ENCODE results near the gene CNGB1. TPM values are rescaled to one million over a fixed set of nuclear protein-coding genes. Genes with fewer than 3 reads are reported as not detected.

Gene CNGB1
- total RNA-seq, 4 donors from 2014 or later, result 0.13 TPM; not detected in 3

- H3K36me3 ChIP-seq, result no peaks in the 10 kb centered on the region
- no peak for TF ChIP-seq POLR2A (IDR thresholded peaks at IDR 0.05)
- TF ChIP-seq, protein P1, sequence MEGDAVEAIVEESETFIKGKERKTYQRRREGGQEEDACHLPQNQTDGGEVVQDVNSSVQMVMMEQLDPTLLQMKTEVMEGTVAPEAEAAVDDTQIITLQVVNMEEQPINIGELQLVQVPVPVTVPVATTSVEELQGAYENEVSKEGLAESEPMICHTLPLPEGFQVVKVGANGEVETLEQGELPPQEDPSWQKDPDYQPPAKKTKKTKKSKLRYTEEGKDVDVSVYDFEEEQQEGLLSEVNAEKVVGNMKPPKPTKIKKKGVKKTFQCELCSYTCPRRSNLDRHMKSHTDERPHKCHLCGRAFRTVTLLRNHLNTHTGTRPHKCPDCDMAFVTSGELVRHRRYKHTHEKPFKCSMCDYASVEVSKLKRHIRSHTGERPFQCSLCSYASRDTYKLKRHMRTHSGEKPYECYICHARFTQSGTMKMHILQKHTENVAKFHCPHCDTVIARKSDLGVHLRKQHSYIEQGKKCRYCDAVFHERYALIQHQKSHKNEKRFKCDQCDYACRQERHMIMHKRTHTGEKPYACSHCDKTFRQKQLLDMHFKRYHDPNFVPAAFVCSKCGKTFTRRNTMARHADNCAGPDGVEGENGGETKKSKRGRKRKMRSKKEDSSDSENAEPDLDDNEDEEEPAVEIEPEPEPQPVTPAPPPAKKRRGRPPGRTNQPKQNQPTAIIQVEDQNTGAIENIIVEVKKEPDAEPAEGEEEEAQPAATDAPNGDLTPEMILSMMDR (IDR thresholded peaks at IDR 0.05), result no peak
- WGBS, 2 donors, result 83% methylated on average over 4 of the region's 9 CpGs; no CpG with 5 or more reads in 1 of the 2 donors
- no peaks in the 10 kb centered on the region for H3K4me1 ChIP-seq
- no peaks in the 10 kb centered on the region for H3K9me3 ChIP-seq
- DNase-seq, result no peak
- intact Hi-C loops (cut with DNase I), result no loop called here
- no peak overlapping the region for H3K4me3 ChIP-seq (replicated peaks in 1 of 3)
- H3K27me3 ChIP-seq, result no peaks in the 10 kb centered on the region
- H3K27ac ChIP-seq, result no peak overlapping the region
Observed at GRCh38 chr16:57962756-57963155, 8.2 kb downstream of the CNGB1 start.

GRCh38 chr16:57962046-57962445, 8.9 kb downstream of the CNGB1 start:
- H3K4me3 ChIP-seq (replicated peaks in 1 of 3), result no peak overlapping the region
- intact Hi-C loops (cut with DNase I), result no loop called here
- TF ChIP-seq POLR2A (IDR thresholded peaks at IDR 0.05), result no peak
- TF ChIP-seq, protein P1 (IDR thresholded peaks at IDR 0.05), result no peak
- no peaks in the 10 kb centered on the region for H3K4me1 ChIP-seq
- no peaks in the 10 kb centered on the region for H3K9me3 ChIP-seq
- H3K27me3 ChIP-seq, result no peaks in the 10 kb centered on the region
- no peak overlapping the region for H3K27ac ChIP-seq
- DNase-seq, result no peak
- H3K36me3 ChIP-seq, result no peaks in the 10 kb centered on the region
- 72 to 79% methylated on average over 3 to 5 of the region's 5 CpGs for WGBS, 2 donors

- Histone ChIP-seq H3K4me3 (replicated peaks in 1 of 3) (no peak overlapping the region), H3K27ac (no peak overlapping the region), H3K27me3 (no peaks in the 10 kb centered on the region), H3K9me3 (no peaks in the 10 kb centered on the region), H3K4me1 (no peaks in the 10 kb centered on the region), H3K36me3 (no peaks in the 10 kb centered on the region)
- no peak for DNase-seq
- 68 to 76% methylated on average over 2 of the region's 2 CpGs for whole genome bisulfite sequencing, 2 donors
- TF ChIP-seq, protein P1 (IDR thresholded peaks at IDR 0.05), result no peak
- no peak for TF ChIP-seq POLR2A (IDR thresholded peaks at IDR 0.05)
- intact Hi-C loops (cut with DNase I), result no loop called here
Observed at GRCh38 chr16:57961538-57961937, 9.4 kb downstream of the CNGB1 start.

DNA sequence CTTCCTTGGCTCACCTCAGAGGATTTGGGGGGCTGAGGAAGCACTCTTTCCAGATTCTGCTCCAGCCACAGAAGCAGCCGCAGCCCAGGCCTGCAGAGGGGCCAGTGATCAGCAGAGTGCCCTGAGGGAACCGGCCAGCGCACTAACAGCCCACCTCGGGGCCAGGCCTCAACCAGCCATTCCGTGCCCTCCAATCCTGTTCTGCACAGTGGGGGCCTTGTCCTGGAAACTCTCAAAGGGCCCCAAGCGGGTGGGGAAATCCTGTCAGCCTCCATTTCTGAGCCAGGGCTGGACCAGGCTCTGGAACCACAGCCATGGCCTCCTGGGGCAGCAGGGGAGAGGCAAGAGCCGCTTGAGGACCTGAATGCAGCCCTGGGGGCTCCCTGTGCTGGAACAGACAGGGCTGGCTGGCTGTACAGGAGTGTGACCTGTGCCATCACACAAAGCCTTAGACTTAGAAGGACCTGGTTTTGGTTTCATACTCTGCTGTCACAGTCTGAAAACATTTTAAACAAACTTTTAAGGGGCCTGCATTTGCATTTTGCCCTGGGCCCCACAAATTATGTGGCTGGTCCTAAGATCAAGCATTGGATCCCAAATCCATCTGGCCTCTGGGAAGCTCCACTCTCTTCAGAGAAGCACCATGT, 10.0 kb downstream of the CNGB1 start:
- no peaks in the 10 kb centered on the region for H3K4me1 ChIP-seq
- no peak for DNase-seq
- H3K36me3 ChIP-seq, result no peaks in the 10 kb centered on the region
- H3K27me3 ChIP-seq, result no peaks in the 10 kb centered on the region
- H3K4me3 ChIP-seq (replicated peaks in 1 of 3), result no peak overlapping the region
- H3K9me3 ChIP-seq, result no peaks in the 10 kb centered on the region
- 100% methylated on average over 2 of the region's 7 CpGs for WGBS, 2 donors
- H3K27ac ChIP-seq, result no peak overlapping the region
- intact Hi-C loops (cut with DNase I), result no loop called here
- TF ChIP-seq, protein P1 (IDR thresholded peaks at IDR 0.05), result no peak
- no peak for TF ChIP-seq POLR2A (IDR thresholded peaks at IDR 0.05)

- DNase-seq, result no peak
- Histone ChIP-seq H3K36me3 (no peaks in the 10 kb centered on the region), H3K9me3 (no peaks in the 10 kb centered on the region), H3K27ac (no peak overlapping the region), H3K4me3 (replicated peaks in 1 of 3) (no peak overlapping the region), H3K27me3 (no peaks in the 10 kb centered on the region), H3K4me1 (no peaks in the 10 kb centered on the region)
- intact Hi-C loops (cut with DNase I), result no loop called here
- TF ChIP-seq, protein P1 (IDR thresholded peaks at IDR 0.05), result no peak
- no peak for TF ChIP-seq POLR2A (IDR thresholded peaks at IDR 0.05)
- WGBS, 2 donors, result 81 to 83% methylated on average over 7 to 8 of the region's 10 CpGs
Observed at GRCh38 chr16:57960310-57960709, 10.6 kb downstream of the CNGB1 start.
